OCI-LY1 (cell line): ENCODE measurements around the gene HYI.
"Not testable (repeated sequence)": the region's sequence is repeated elsewhere in the genome, so short reads cannot be mapped to it uniquely, and the experiment has no call there.

Experiments
- H2AFZ ChIP-seq: fragments of 200-600 bp; sonication (generic), shearing (Covaris generic); 2 replicates; pipeline ENCODE4 v1.6.0; 2014; ENCODE audit warnings: antibody characterized with exemption, mild to moderate bottlenecking, low read length
- H3F3A ChIP-seq: fragments of 200-600 bp; sonication (generic), shearing (Covaris generic); 2 replicates; pipeline ENCODE4 v1.6.0; 2014; ENCODE audit warnings: mild to moderate bottlenecking, antibody characterized with exemption, low read length, moderate library complexity; ENCODE audit not compliant: insufficient read depth
- H3K27ac ChIP-seq: fragments of 200-600 bp; sonication (generic); 2 replicates; pipeline ENCODE4 v1.5.1; 2014; ENCODE audit warnings: low read length, mixed run types, mild to moderate bottlenecking, low read depth; ENCODE audit not compliant: poor library complexity, severe bottlenecking
- H3K27me3 ChIP-seq: fragments of 200-600 bp; sonication (generic); 2 replicates; pipeline ENCODE4 v1.6.0; 2014; ENCODE audit warnings: antibody characterized with exemption, mild to moderate bottlenecking, low read length, moderate library complexity; ENCODE audit not compliant: insufficient read depth
- H3K36me3 ChIP-seq: fragments of 200-600 bp; sonication (generic); 2 replicates; pipeline ENCODE4 v1.6.1; 2014; ENCODE audit warnings: mild to moderate bottlenecking, antibody characterized with exemption, low read length, moderate library complexity, mixed read lengths; ENCODE audit not compliant: insufficient read depth
- H3K4me1 ChIP-seq: fragments of 200-600 bp; sonication (generic); 2 replicates; pipeline ENCODE4 v1.5.1; 2014; ENCODE audit warnings: mild to moderate bottlenecking, low read length, moderate library complexity; ENCODE audit not compliant: insufficient read depth, severe bottlenecking
- H3K4me2 ChIP-seq: fragments of 200-600 bp; sonication (generic), shearing (Covaris generic); 2 replicates; pipeline ENCODE4 v1.6.1; 2014; ENCODE audit warnings: low read length
- H3K4me3 ChIP-seq: fragments of 200-600 bp; sonication (generic); 2 replicates; pipeline ENCODE4 v1.5.1; 2014; ENCODE audit warnings: low read length, low read depth, mild to moderate bottlenecking, mixed read lengths; ENCODE audit not compliant: poor library complexity, severe bottlenecking
- H3K79me2 ChIP-seq: fragments of 200-600 bp; shearing (Covaris generic); 2 replicates; pipeline ENCODE4 v1.6.1; 2016; ENCODE audit warnings: mixed run types, low read length, mixed read lengths; ENCODE audit not compliant: insufficient read depth
- H3K9ac ChIP-seq: fragments of 200-600 bp; sonication (generic), shearing (Covaris generic); 2 replicates; pipeline ENCODE4 v1.6.1; 2014; ENCODE audit warnings: mild to moderate bottlenecking, low read length, mixed read lengths
- H3K9me2 ChIP-seq: fragments of 200-600 bp; sonication (generic), shearing (Covaris generic); 2 replicates; pipeline ENCODE4 v1.6.1; 2014; ENCODE audit warnings: low read depth, mild to moderate bottlenecking, low read length, mixed read lengths
- H3K9me3 ChIP-seq: fragments of 200-600 bp; shearing (Covaris generic); 2 replicates; pipeline ENCODE4 v1.6.1; 2014; ENCODE audit warnings: low read length, mixed read lengths
- H4K20me1 ChIP-seq: fragments of 200-600 bp; sonication (generic), shearing (Covaris generic); 2 replicates; pipeline ENCODE4 v1.6.0; 2016; ENCODE audit warnings: mild to moderate bottlenecking, low read length; ENCODE audit not compliant: insufficient read depth
- EZH2 ChIP-seq: fragments of 200-600 bp; sonication (generic), shearing (Covaris generic); IDR thresholded peaks from 2 replicates; pipeline ENCODE4 v1.8.0; 2017; ENCODE audit warnings: borderline replicate concordance, mixed run types, mild to moderate bottlenecking, antibody characterized with exemption, low read length, moderate library complexity, mixed read lengths
- TF ChIP-seq, protein P1 (sequence below): fragments of 200-600 bp; sonication (generic), shearing (Covaris generic); IDR thresholded peaks from 2 replicates; pipeline ENCODE4 v1.5.1; 2017; ENCODE audit warnings: mild to moderate bottlenecking, antibody characterized with exemption, low read length, moderate library complexity, mixed read lengths

HYI gene

DNA sequence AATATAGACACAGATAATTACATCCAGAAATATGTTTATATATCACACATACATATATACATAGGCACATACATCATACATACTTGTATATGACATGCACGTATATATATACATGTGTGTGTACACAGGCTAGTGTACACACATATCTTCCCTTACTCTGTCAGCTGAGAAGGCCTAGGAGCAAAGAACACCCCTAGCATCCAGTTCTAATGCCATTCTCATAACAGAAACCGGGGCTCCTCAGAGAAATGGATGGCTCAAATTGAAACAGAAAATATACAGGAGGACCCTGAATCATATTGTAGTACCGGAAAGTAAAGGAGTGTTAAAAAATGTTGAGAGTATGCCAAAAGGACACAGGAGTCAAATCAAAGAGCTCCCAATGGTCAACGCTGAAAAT lies 19.7 kb upstream of the HYI start:
- Histone ChIP-seq H3K27ac (no peak overlapping the region), H2AFZ (no peak overlapping the region), H3K79me2 (no peaks in the 10 kb centered on the region), H3K9me3 (0 out of 2 replicates have a peak, but pooled peaks cover 3% of the 10 kb centered on the region), H3K36me3 (no peaks in the 10 kb centered on the region), H3K27me3 (no peaks in the 10 kb centered on the region), H3K9ac (no peak overlapping the region), H3K4me3 (no peak overlapping the region), H3K9me2 (no peaks in the 10 kb centered on the region), H3K4me1 (no peaks in the 10 kb centered on the region), H3F3A (no peaks in the 10 kb centered on the region), H3K4me2 (no peak overlapping the region), H4K20me1 (no peaks in the 10 kb centered on the region)
- TF ChIP-seq, protein P1, sequence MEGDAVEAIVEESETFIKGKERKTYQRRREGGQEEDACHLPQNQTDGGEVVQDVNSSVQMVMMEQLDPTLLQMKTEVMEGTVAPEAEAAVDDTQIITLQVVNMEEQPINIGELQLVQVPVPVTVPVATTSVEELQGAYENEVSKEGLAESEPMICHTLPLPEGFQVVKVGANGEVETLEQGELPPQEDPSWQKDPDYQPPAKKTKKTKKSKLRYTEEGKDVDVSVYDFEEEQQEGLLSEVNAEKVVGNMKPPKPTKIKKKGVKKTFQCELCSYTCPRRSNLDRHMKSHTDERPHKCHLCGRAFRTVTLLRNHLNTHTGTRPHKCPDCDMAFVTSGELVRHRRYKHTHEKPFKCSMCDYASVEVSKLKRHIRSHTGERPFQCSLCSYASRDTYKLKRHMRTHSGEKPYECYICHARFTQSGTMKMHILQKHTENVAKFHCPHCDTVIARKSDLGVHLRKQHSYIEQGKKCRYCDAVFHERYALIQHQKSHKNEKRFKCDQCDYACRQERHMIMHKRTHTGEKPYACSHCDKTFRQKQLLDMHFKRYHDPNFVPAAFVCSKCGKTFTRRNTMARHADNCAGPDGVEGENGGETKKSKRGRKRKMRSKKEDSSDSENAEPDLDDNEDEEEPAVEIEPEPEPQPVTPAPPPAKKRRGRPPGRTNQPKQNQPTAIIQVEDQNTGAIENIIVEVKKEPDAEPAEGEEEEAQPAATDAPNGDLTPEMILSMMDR = no peak
- TF ChIP-seq EZH2 = no peak

- not testable (repeated sequence) for H3K9me3 ChIP-seq, H3K4me3 ChIP-seq, H3K4me1 ChIP-seq, H3F3A ChIP-seq, H3K36me3 ChIP-seq, H3K9ac ChIP-seq, H2AFZ ChIP-seq, H3K27ac ChIP-seq, H3K27me3 ChIP-seq, H3K4me2 ChIP-seq, H4K20me1 ChIP-seq, H3K79me2 ChIP-seq, H3K9me2 ChIP-seq
Measured at GRCh38 chr1:43472463-43473151, 18.9 kb upstream of the HYI start.

GRCh38 chr1:43472087-43472462 lies 18.3 kb upstream of the HYI start:
- Histone ChIP-seq H4K20me1 (no peaks in the 10 kb centered on the region), H3K27ac (no peak overlapping the region), H2AFZ (no peak overlapping the region), H3K4me3 (no peak overlapping the region), H3K4me2 (no peak overlapping the region), H3F3A (no peaks in the 10 kb centered on the region), H3K9me3 (no peaks in the 10 kb centered on the region), H3K4me1 (no peaks in the 10 kb centered on the region), H3K79me2 (no peaks in the 10 kb centered on the region), H3K9ac (no peak overlapping the region), H3K27me3 (no peaks in the 10 kb centered on the region), H3K9me2 (no peaks in the 10 kb centered on the region), H3K36me3 (no peaks in the 10 kb centered on the region)
- TF ChIP-seq EZH2 = no peak
- TF ChIP-seq, protein P1 = no peak

- Histone ChIP-seq H2AFZ (no peak overlapping the region), H3K9ac (no peak overlapping the region), H3K79me2 (no peaks in the 10 kb centered on the region), H3F3A (no peaks in the 10 kb centered on the region), H3K4me1 (no peaks in the 10 kb centered on the region), H3K9me2 (no peaks in the 10 kb centered on the region), H4K20me1 (no peaks in the 10 kb centered on the region), H3K9me3 (no peaks in the 10 kb centered on the region), H3K27me3 (peaks cover 10% of the 10 kb centered on the region; the same call in 1 of the 2 replicates), H3K4me2 (no peak overlapping the region), H3K4me3 (no peak overlapping the region), H3K27ac (no peak overlapping the region), H3K36me3 (no peaks in the 10 kb centered on the region)
- TF ChIP-seq, protein P1 = no peak
- TF ChIP-seq EZH2 = no peak
Measured at GRCh38 chr1:43469932-43470331, 16.2 kb upstream of the HYI start.
